Epithelial cell of esophagus (primary cell): Measurements from ENCODE around the gene VPS26A.
A peak's percentile ranks its signal among the peaks of the same experiment; 100 is the strongest.

Experiments used
- DNase-seq: peaks from one replicate; pipeline ENCODE4 v3.0.0; 2010; ENCODE audit warnings: low read depth
- H3K4me3 ChIP-seq: 2 replicates; pipeline ENCODE4 v1.5.1; 2011; ENCODE audit warnings: mild to moderate bottlenecking, low read length, control low read depth
- TF ChIP-seq, protein P1 (sequence below): IDR thresholded peaks from 2 replicates; pipeline ENCODE4 v1.5.1; 2011; ENCODE audit warnings: low read depth, mild to moderate bottlenecking, low read length, control low read depth, inconsistent platforms; ENCODE audit not compliant: insufficient read depth; ENCODE audit errors: missing control alignments

Gene VPS26A

DNA sequence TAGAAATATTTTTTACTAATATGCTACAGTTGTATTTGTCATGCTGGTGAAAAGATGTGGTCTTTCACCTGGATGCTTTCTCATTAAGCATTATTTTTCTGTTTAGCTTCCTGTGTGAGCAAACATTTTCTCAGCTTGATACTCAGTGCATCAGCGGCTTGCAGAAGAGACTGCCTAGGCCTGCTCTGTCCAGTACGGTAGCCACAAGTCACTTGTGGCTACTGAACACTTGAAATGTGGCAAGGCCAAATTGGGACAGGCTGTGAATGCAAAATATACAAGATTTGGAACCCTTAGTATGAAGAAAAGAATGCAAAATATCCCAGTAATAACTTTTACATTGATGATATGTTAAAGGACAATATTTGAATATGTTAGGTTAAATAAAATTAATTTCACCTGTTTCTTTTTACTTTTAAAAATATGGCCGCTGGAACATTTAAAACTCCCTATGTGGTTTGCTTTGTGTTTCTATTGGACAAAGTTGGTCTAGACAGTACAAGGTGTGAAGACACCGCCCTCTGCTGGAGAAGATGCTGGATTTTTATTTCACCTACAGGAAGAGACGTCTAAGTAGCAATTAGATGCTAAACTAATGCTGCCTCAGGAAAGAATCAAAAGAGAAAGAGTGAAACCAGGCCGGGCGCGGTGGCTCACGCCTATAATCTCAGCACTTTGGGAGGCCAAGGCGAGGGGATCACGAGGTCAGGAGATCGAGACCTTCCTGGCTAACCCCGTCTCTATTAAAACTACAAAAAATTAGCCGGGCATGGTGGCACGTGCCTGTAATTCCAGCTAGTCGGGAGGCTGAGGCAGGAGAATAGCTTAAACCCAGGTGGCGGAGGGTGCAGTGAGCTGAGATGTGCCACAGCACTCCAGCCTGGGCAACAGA lies 30.8 kb upstream of the VPS26A start:
- H3K4me3 ChIP-seq = no peak overlapping the region
- peak; percentile 90 for DNase-seq
- TF ChIP-seq, protein P1, sequence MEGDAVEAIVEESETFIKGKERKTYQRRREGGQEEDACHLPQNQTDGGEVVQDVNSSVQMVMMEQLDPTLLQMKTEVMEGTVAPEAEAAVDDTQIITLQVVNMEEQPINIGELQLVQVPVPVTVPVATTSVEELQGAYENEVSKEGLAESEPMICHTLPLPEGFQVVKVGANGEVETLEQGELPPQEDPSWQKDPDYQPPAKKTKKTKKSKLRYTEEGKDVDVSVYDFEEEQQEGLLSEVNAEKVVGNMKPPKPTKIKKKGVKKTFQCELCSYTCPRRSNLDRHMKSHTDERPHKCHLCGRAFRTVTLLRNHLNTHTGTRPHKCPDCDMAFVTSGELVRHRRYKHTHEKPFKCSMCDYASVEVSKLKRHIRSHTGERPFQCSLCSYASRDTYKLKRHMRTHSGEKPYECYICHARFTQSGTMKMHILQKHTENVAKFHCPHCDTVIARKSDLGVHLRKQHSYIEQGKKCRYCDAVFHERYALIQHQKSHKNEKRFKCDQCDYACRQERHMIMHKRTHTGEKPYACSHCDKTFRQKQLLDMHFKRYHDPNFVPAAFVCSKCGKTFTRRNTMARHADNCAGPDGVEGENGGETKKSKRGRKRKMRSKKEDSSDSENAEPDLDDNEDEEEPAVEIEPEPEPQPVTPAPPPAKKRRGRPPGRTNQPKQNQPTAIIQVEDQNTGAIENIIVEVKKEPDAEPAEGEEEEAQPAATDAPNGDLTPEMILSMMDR = peak; percentile 75

DNA sequence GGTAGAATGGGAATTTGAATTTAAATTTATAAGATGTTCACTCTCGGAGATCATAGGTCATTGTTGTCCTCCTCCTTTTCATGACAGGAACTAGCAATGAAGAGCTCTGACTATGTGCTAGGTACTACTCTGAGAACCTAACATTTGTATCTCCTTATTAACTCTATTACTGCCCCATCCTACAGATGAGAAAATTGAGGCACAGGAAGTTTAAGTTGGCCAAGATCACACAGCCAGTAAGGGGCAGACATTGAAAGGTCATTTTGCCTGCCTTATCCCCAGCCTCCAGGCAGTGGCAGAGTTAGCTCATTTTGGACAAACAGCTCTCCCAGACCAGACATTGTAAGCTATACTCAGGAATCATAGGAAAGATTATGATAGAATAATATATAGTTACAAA lies 30.0 kb upstream of the VPS26A start:
- DNase-seq = peak; percentile 32

DNA sequence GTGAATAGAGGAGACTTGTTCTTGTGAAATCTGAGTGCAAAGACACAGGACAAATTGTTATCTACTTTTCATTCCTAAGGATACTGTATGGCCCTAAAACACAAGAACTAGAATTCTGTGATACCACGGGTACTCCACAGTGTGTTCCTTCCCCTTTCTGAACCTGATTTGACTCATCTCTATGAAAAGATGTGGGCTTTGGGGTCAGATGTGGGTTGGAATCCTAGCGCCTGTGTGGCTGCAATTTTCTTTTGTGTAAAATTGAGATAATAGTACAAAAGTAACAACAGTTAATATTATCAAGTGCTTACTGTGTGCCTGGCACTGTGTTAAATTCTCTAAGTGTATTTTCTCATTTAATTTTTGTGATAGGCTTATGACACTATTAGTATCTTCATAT lies 27.9 kb upstream of the VPS26A start:
- H3K4me3 ChIP-seq = no peak overlapping the region
- TF ChIP-seq, protein P1 = no peak
- DNase-seq = no peak

More for the DNA sequence above, 30.0 kb upstream of the VPS26A start:
- TF ChIP-seq, protein P1 = peak; percentile 16
- no peak overlapping the region for H3K4me3 ChIP-seq

DNA sequence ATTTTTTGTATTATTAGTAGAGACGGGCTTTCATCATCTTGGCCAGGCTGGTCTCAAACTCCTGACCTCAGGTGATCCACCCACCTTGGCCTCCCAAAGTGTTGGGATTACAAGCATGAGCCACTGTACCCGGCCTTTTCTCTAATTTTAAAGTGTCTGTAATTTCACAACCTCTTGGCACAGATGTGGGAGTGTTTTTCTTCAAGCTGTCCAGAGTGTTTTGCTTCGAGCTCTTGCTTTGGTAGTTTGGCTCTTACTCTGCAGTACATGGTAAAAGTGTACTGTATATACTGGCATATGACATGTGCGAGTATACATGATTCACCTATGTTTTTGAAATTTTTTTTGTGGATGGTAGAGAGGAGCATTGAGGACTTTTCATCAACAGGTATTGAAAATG lies 26.2 kb upstream of the VPS26A start:
- no peak overlapping the region for H3K4me3 ChIP-seq
- no peak for DNase-seq
- TF ChIP-seq, protein P1 = no peak

DNA sequence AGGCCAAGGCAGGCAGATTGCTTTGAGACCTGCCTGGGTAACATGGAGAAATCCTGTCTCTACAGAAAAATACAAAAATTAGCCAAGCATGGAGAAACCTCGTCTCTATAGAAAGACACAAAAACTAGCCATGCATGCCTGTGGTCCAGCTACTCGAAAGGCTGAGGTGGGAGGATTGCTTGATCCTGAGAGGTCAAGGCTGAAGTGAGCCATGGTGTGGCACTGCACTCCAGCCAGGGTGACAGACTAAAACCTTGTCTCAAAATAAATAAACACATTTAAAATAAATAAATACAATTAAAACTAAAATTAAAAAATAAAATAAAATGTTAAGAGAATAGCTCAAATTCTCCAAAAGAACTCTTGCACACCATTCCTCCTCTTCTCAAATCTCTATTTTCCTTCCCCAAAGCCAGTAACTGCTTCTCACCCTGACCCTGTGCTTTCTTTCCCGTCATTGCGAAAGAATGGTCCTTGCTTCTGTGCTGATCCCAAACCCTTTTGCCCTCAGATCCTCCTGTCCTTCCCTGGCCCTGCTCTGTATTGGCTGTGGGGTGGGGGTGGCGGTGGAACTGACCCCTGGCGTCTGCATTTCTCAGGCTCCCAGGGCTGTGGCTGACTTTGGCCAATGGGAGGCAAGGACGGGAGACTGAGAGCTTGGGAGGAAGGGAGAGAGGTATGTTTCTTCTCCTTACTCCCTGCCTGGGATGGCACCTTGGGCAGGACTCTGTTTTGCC lies 23.7 kb upstream of the VPS26A start:
- no peak for DNase-seq
- no peak overlapping the region for H3K4me3 ChIP-seq
- TF ChIP-seq, protein P1 = no peak

DNA sequence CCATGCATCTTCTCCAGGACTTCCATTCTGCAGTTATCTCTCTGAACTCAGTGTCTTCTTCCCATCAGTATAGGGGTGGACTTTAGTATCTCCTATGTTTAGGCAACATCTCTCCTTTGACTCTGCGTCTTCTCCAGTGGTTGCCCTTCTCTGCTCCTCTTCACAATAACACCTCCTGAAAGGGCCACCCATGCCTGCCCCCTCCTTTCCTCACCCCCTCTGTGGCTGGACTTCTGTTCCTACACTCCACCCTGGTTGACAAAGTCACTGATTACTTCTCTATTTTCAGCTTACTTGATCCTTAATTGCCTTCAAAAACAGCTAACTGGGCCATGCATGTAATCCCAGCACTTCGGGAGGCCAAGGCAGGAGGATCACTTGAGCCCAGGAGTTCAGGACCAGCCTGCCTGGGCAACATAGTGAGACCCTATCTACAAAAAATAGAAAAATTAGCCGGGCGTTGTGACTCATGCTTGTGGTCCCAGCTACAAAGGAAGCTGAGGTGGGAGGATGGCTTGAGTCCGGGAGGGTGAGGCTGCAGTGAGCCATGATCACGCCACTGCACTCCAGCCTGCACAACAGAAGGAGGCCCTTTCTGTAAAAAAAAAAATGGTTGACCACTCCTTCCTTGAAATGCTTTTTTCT lies 22.4 kb upstream of the VPS26A start:
- no peak overlapping the region for H3K4me3 ChIP-seq
- DNase-seq = peak; percentile 17
- TF ChIP-seq, protein P1 = no peak
